H1 (cell line): ENCODE data around the gene KRT77.

Experiments used
- POLR2AphosphoS5 ChIP-seq: IDR thresholded peaks from 2 replicates; pipeline ENCODE4 v1.6.1; 2011; ENCODE audit warnings: low read depth, low read length
- YY1 ChIP-seq: IDR thresholded peaks from 2 replicates; pipeline ENCODE4 v1.6.1; 2011; ENCODE audit warnings: low read depth, mild to moderate bottlenecking, low read length
- TF ChIP-seq, protein P1 (sequence below), 3 experiments: IDR thresholded peaks; 1 replicate in 2 of 3; 2 replicates in 1 of 3; pipeline versions ENCODE4 v1.5.1 to v1.6.1; 2011; ENCODE audit warnings: low read length in 3 of 3, mild to moderate bottlenecking in 3 of 3, inconsistent platforms in 2 of 3, low read depth in 1 of 3, moderate library complexity in 1 of 3; ENCODE audit not compliant: insufficient read depth in 1 of 3; ENCODE audit errors: control extremely low read depth in 1 of 3

DNA sequence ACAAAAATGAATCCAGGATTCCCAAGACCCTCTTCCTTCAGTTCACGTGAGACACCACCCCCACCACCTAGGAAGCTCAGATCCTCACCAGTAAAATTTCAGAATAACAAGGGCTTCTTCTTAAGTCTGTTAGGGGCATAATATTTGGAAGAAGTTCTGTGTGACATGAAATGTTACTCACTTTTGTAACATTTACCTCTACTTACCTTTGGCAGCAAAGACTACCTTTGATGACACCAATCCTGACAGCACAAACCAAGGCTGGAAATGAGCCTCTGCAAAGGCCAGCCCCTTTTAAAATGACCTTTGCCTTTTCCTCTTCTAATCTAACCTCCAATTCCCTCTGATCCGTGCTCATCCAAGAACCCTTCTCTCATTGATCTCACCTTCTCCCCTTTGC lies 19.4 kb upstream of the KRT77 start:
- TF ChIP-seq, protein P1, sequence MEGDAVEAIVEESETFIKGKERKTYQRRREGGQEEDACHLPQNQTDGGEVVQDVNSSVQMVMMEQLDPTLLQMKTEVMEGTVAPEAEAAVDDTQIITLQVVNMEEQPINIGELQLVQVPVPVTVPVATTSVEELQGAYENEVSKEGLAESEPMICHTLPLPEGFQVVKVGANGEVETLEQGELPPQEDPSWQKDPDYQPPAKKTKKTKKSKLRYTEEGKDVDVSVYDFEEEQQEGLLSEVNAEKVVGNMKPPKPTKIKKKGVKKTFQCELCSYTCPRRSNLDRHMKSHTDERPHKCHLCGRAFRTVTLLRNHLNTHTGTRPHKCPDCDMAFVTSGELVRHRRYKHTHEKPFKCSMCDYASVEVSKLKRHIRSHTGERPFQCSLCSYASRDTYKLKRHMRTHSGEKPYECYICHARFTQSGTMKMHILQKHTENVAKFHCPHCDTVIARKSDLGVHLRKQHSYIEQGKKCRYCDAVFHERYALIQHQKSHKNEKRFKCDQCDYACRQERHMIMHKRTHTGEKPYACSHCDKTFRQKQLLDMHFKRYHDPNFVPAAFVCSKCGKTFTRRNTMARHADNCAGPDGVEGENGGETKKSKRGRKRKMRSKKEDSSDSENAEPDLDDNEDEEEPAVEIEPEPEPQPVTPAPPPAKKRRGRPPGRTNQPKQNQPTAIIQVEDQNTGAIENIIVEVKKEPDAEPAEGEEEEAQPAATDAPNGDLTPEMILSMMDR (IDR thresholded peaks at IDR 0.05; ENCODE audit: control extremely low read depth in 1 of 3, insufficient read depth in 1 of 3, low read depth in 1 of 3, low read length in 3 of 3) = no peak
- TF ChIP-seq YY1 (no peak), POLR2AphosphoS5 (no peak)
